Neural progenitor cell (in vitro differentiated cells): ENCODE measurements around the gene SNAI3. TPM values are rescaled to one million over a fixed set of nuclear protein-coding genes. Genes with fewer than 3 reads are reported as not detected.

ENCODE experiments used
- DNase-seq: peaks from one replicate; pipeline ENCODE4 v3.0.0-alpha.2; 2016; ENCODE audit warnings: low spot score
- H2AFZ ChIP-seq: fragments of 200-600 bp; sonication (generic); replicated peaks from 2 replicates; pipeline ENCODE4 v1.6.1; 2016; ENCODE audit warnings: antibody characterized with exemption
- H3F3A ChIP-seq: fragments of 200-600 bp; sonication (generic); 2 replicates; pipeline ENCODE4 v1.6.1; 2016; ENCODE audit warnings: antibody characterized with exemption, low read depth
- H3K27ac ChIP-seq: fragments of 200-600 bp; sonication (generic); 2 replicates; pipeline ENCODE4 v1.5.1; 2016; ENCODE audit warnings: mild to moderate bottlenecking
- H3K27me3 ChIP-seq: fragments of 200-600 bp; sonication (generic); 2 replicates; pipeline ENCODE4 v1.6.1; 2016; ENCODE audit warnings: mild to moderate bottlenecking, moderate library complexity
- H3K36me3 ChIP-seq: fragments of 200-600 bp; sonication (generic); 2 replicates; pipeline ENCODE4 v1.5.1; 2016
- H3K4me1 ChIP-seq: fragments of 200-600 bp; sonication (generic); 2 replicates; pipeline ENCODE4 v1.6.1; 2016; ENCODE audit warnings: mixed run types
- H3K4me2 ChIP-seq: fragments of 200-600 bp; sonication (generic); 2 replicates; pipeline ENCODE4 v1.6.1; 2016
- H3K4me3 ChIP-seq: fragments of 200-600 bp; sonication (generic); 2 replicates; pipeline ENCODE4 v1.5.1; 2016
- H3K79me2 ChIP-seq: fragments of 200-600 bp; sonication (generic); 2 replicates; pipeline ENCODE4 v1.6.1; 2016; ENCODE audit warnings: low read depth
- H3K9ac ChIP-seq: fragments of 200-600 bp; sonication (generic); 2 replicates; pipeline ENCODE4 v1.6.1; 2016
- H3K9me3 ChIP-seq: fragments of 200-600 bp; sonication (generic); 2 replicates; pipeline ENCODE4 v1.5.1; 2016; ENCODE audit warnings: low read depth
- H4K20me1 ChIP-seq: fragments of 200-600 bp; sonication (generic); 2 replicates; pipeline ENCODE4 v1.6.1; 2016; ENCODE audit warnings: low read depth
- H3K27ac Mint-ChIP-seq: 3 replicates; pipeline ENCODE4 v1.8.0; 2021; ENCODE audit warnings: mixed read lengths
- H3K27me3 Mint-ChIP-seq: 2 replicates; pipeline ENCODE4 v1.8.0; 2022; ENCODE audit warnings: low read depth, mild to moderate bottlenecking, inconsistent platforms, moderate library complexity, mixed read lengths; ENCODE audit not compliant: insufficient read depth
- H3K36me3 Mint-ChIP-seq: 3 replicates; pipeline ENCODE4 v1.8.0; 2021; ENCODE audit warnings: mixed read lengths
- H3K4me1 Mint-ChIP-seq: 3 replicates; pipeline ENCODE4 v1.8.0; 2021; ENCODE audit warnings: mixed read lengths
- H3K4me3 Mint-ChIP-seq: 3 replicates; pipeline ENCODE4 v1.8.0; 2021; ENCODE audit warnings: mild to moderate bottlenecking, moderate library complexity, mixed read lengths
- H3K9me3 Mint-ChIP-seq: 3 replicates; pipeline ENCODE4 v1.8.0; 2020; ENCODE audit warnings: mixed read lengths
- CTCF ChIP-seq: fragments of 200-600 bp; sonication (generic); IDR thresholded peaks from 2 replicates; pipeline ENCODE4 v1.5.1; 2017; ENCODE audit warnings: antibody characterized with exemption, mild to moderate bottlenecking
- EZH2 ChIP-seq: fragments of 200-600 bp; sonication (generic); IDR thresholded peaks from 2 replicates; pipeline ENCODE4 v1.6.1; 2017; ENCODE audit warnings: antibody characterized with exemption, mild to moderate bottlenecking, moderate library complexity
- EZH2phosphoT487 ChIP-seq: fragments of 200-600 bp; sonication (generic); IDR thresholded peaks from 2 replicates; pipeline ENCODE4 v1.6.1; 2017; ENCODE audit warnings: antibody characterized with exemption
- total RNA-seq: library from RNA; depleted of rRNA; stranded (reverse); fragments of >200 nt; gene quantifications from 2 replicates; pipeline ENCODE4 v1.2.3, GENCODE V29; 2015; ENCODE audit warnings: low replicate concordance

The SNAI3 gene
- total RNA-seq, 1 donor from 2014 or later, result not detected

- peaks cover 3% of the 10 kb centered on the region for H3K36me3 Mint-ChIP-seq
- no peak overlapping the region for H3K4me3 ChIP-seq
- no peaks in the 10 kb centered on the region for H3K9me3 ChIP-seq
- no peaks in the 10 kb centered on the region for H3K4me1 Mint-ChIP-seq
- no peaks in the 10 kb centered on the region for H3K79me2 ChIP-seq
- H2AFZ ChIP-seq, result no peak overlapping the region
- no peaks in the 10 kb centered on the region for H4K20me1 ChIP-seq
- no peaks in the 10 kb centered on the region for H3K27me3 ChIP-seq
- no peaks in the 10 kb centered on the region for H3F3A ChIP-seq
- no peak overlapping the region for H3K4me3 Mint-ChIP-seq
- H3K27ac ChIP-seq, result no peak overlapping the region
- no peak overlapping the region for H3K9ac ChIP-seq
- H3K36me3 ChIP-seq, result no peaks in the 10 kb centered on the region
- DNase-seq, result no peak
- no peaks in the 10 kb centered on the region for H3K9me3 Mint-ChIP-seq
- peaks cover 2% of the 10 kb centered on the region for H3K27me3 Mint-ChIP-seq
- H3K27ac Mint-ChIP-seq, result no peak overlapping the region
- no peak for TF ChIP-seq CTCF
- TF ChIP-seq EZH2, result no peak
- TF ChIP-seq EZH2phosphoT487, result no peak
- H3K4me2 ChIP-seq, result no peak overlapping the region
- H3K4me1 ChIP-seq, result no peaks in the 10 kb centered on the region
Observed at GRCh38 chr16:88719267-88719932, 33.1 kb upstream of the SNAI3 start.

GRCh38 chr16:88718178-88718577, 31.9 kb upstream of the SNAI3 start:
- H3K27me3 ChIP-seq, result no peaks in the 10 kb centered on the region
- H3K79me2 ChIP-seq, result no peaks in the 10 kb centered on the region
- Mint-ChIP-seq H3K4me1 (no peaks in the 10 kb centered on the region), H3K27ac (no peak overlapping the region), H3K27me3 (peaks cover 2% of the 10 kb centered on the region), H3K4me3 (no peak overlapping the region), H3K9me3 (no peaks in the 10 kb centered on the region), H3K36me3 (peaks cover 3% of the 10 kb centered on the region)
- H3K27ac ChIP-seq, result no peak overlapping the region
- no peak for TF ChIP-seq EZH2
- TF ChIP-seq EZH2phosphoT487, result no peak
- TF ChIP-seq CTCF, result no peak
- no peaks in the 10 kb centered on the region for H3K4me1 ChIP-seq
- H3F3A ChIP-seq, result no peaks in the 10 kb centered on the region
- H2AFZ ChIP-seq, result no peak overlapping the region
- no peaks in the 10 kb centered on the region for H3K9me3 ChIP-seq
- H3K4me2 ChIP-seq, result no peak overlapping the region
- no peaks in the 10 kb centered on the region for H3K36me3 ChIP-seq
- no peak overlapping the region for H3K4me3 ChIP-seq
- no peak for DNase-seq
- no peak overlapping the region for H3K9ac ChIP-seq
- H4K20me1 ChIP-seq, result no peaks in the 10 kb centered on the region

GRCh38 chr16:88716601-88717001, 30.3 kb upstream of the SNAI3 start:
- H3K27me3 Mint-ChIP-seq, result peaks cover 2% of the 10 kb centered on the region

More at GRCh38 chr16:88716601-88717001, 30.3 kb upstream of the SNAI3 start:
- H4K20me1 ChIP-seq, result no peaks in the 10 kb centered on the region
- H3K36me3 Mint-ChIP-seq, result peaks cover 3% of the 10 kb centered on the region
- DNase-seq, result no peak
- H3K9me3 Mint-ChIP-seq, result no peaks in the 10 kb centered on the region
- H3K79me2 ChIP-seq, result no peaks in the 10 kb centered on the region
- H3K27me3 ChIP-seq, result no peaks in the 10 kb centered on the region
- TF ChIP-seq CTCF (no peak), EZH2phosphoT487 (no peak), EZH2 (no peak)
- no peak overlapping the region for H3K4me3 ChIP-seq
- no peaks in the 10 kb centered on the region for H3K4me1 Mint-ChIP-seq
- H3K4me3 Mint-ChIP-seq, result no peak overlapping the region
- H3K4me1 ChIP-seq, result no peaks in the 10 kb centered on the region
- H3F3A ChIP-seq, result no peaks in the 10 kb centered on the region
- H3K9me3 ChIP-seq, result no peaks in the 10 kb centered on the region
- no peak overlapping the region for H3K4me2 ChIP-seq
- no peaks in the 10 kb centered on the region for H3K36me3 ChIP-seq
- H3K27ac ChIP-seq, result no peak overlapping the region
- no peak overlapping the region for H3K27ac Mint-ChIP-seq
- no peak overlapping the region for H2AFZ ChIP-seq
- no peak overlapping the region for H3K9ac ChIP-seq
